Measurements from ENCODE around the gene RIPOR3. TPM values are rescaled to one million over a fixed set of nuclear protein-coding genes. Genes with fewer than 3 reads are reported as not detected.
"Not testable (repeated sequence)": the region's sequence is repeated elsewhere in the genome, so short reads cannot be mapped to it uniquely, and the experiment has no call there.

RIPOR3 gene
- total RNA-seq, 1 experiment from 2014 or later: 0.40 TPM

DNA sequence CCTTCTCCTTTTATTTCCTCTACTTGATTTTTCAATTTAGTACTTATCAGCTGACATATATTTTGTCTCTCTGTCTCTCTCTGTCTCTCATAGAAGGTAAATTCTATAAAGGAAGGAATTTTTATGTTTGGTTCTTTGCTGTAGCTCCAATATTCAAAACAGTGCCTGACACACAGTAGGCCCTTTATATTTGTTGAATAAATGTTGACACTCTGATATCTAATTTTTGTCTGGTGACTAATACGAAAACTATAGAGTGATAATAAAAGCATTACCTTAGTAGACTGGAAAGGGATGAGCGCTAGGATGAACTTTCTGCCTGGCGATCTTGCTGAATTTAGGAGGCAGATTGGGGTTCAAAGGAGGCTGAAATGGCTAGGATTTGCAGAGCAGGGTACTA is 138.4 kb downstream of the RIPOR3 start:
- DNase-seq (ENCODE audit: low read depth): no peak

DNA sequence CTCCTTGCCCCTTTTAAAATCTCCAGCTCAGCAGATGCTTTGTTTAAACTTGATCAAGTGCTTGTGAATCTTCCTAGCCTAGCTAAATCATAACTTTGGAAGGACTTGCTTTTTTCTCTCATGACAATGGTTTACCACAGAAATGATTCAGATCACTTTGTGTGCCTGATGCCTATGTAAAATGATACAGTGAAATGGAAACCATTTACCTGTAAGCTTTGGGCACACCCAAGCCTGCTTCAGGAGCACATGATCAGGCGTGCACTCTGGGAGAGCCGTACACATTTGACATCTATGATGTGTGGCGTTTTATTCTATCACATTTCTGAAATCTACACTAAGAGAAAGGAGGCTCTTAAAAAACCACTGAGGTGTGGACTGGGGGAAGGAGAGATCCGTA is 140.1 kb downstream of the RIPOR3 start:
- DNase-seq (ENCODE audit: low read depth): no peak

DNA sequence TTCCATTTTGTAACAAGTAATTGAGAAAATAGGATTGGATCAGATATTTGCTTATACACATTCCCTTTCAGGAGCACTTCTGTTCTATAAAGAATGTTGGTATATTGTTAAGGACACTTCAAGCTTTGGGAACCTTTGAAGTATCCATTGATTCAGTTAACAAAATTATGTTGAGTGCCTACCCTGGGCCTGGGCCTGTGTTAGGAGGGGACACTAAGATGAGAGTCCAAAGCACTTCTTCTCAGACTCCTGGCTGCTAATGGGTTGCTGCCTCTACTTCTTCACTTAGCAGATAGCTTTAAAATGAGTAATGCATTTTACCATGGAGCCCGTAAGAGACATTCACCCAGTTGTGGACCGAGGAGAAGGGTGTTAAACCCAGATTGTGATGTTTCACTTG is 140.8 kb downstream of the RIPOR3 start:
- no peak for DNase-seq (ENCODE audit: low read depth)

DNA sequence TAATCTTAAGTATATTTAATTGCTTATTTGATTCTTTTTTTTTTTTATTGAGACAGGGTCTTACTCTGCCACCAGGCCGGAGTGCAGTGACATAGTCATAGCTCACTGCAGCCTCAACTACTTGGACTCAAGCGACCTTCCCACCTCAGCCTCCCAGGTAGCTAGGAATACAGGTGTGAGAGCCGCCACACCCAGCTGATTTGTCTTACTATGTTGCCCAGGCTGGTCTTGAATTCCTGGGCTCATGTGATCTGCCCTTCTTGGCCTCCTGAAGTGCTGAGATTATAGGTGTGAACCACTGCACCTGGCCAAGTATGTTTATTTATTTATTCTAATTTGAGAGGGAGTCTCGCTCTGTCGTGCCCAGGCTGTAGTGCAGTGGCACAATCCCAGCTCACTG is 142.9 kb downstream of the RIPOR3 start:
- no peak for DNase-seq (ENCODE audit: low read depth)

DNA sequence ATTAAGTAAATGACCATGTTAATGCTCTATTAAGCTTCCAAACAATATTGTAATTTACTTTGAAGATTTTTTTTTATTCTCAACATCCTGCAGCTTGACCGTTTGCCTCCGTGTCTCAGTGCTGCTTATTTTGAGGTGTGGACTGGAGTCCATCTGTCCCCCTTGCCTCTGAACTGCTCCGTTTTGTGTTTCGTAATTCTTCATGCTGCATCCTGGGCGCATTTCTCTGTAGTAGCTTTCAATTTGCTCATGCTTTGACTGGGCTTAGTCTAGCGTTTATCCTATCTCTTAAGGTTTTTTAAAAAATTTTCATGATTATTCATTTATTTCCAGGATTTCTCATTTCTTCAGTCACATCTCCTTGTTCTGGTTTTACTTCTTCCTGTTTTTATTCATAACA is 143.4 kb downstream of the RIPOR3 start:
- DNase-seq (ENCODE audit: low read depth): no peak

DNA sequence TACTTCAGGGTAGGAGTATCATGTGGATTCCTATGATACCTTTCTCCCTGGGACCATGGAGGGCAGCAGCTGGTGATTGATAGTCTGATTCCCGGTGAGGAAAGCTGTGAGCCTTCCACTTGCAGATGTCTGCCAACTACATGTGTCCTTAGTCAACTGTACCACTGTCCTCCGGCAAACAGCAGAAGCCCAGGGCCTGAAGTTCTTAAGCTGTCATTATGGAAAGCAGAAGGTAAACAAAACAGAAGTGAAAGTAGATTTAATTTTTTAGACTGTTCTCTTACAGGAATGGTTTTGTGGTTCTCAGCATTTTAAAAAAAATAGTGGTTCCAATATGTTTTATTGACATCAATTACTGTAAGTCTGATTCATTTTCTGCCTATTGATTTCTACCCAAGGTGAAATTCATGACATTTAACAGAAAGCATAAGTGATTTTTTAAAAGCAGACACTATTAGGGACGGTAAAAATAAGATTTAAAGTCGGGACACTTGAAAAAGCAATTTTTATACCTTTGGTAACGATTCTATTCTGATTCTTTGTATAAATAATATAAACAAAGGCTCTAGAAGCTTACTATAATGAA is 144.5 kb downstream of the RIPOR3 start:
- no peak for DNase-seq (ENCODE audit: low read depth)

DNA sequence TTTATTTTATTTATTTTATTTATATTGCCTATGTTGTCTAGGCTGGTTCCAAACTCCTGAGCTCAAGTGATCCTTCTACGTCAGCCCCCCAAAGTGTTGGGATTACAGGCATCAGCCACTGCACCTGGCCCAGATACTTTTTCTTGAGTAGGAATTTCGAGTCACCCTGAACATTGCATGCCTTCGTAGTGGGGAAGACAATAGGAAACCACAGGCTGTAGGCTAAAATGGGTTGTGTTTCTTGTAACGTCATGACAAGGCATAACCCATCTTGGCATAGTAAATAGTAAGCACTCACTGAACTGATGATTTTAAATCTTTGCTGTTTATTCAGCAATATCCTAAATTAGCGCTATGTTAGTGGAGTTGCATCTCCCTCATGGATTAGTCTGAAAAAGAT is 146.2 kb downstream of the RIPOR3 start:
- DNase-seq (ENCODE audit: low read depth): no peak

DNA sequence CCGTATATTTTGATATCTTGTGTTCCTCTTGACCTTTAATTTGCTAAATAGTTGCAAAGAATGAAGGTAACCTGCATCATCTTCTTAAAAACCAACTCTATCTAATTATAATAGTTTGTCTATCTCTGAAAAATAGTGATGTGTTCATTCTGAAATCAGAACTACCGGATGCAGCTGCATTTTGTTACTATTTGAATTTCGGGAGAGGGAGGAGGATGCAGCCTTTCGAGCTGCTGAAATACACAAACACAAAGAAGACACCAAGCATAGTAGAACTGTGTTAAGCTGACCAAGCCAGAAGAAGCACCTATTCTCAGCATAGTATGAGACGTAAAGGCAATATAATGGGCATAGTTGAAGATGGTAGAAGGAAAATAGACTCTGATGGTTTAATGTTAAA is 148.0 kb downstream of the RIPOR3 start:
- DNase-seq (ENCODE audit: low read depth): no peak

DNA sequence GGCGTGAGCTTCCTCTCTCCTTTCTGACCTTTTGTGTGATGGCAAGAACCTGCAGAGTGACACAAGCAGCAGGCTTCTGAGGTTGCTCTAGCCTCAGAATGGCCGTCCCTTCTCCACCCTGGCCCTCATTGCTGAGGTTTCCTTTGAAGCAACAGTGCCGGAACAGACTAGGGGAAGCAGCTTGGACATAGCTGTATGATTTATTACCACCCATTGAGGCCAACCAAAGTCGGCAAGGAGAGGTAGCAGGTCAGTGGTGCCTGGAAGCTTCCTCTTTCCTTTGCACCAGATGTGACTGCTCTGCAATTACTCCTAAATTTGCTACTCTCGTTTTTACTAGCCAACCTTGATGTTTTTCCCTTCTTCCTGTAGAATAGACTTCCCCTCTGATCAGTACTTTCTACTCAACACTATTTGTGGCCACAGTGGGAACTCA is 149.7 kb downstream of the RIPOR3 start:
- DNase-seq (ENCODE audit: low read depth): no peak

DNA sequence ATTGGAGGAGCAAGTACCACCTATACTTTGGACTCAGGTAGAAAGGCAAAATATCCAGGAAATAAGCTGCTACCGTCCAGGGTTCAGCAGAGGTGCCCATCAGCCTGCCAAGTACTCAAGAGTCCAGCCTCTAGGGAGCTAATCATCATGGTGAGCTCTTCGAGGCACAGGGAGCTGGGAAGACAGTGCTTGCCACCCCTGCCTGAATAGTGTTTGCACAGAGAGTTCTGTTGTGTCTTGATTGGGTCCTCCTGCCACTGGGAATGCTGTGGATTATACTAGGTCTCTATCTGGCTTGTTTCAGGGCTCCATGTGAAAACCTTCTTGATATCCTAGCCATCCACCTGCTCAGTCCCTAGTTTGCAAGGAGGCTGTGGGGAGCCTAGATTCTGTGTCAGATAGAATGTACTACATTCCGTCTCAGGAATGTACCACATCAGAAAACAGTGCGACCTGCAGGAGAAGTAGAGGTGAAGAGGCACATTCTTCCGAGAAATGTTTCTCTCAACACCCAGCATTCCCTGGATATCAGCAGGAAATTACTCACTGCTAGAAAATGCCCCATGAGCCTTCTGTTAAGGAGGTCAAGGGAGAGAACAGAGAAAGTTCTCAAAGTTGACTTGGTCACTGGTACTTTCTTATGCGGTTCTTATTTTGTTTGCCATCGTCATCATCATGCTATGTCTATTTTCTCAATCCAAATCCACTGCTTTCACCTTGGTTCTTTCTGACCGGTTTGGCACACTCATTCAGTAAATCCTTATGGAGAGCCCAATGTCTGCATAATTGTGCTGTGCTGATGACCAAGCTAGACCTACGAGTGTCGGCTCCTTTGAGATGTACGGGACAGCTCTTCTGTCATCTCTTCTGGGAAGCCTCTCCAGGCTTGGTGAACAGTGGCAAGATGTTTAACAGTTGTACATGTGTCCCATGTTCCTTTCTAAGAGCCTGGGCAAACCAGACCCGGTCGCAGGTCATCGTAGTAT is 150.4 kb downstream of the RIPOR3 start:
- peak; percentile 63 for DNase-seq (ENCODE audit: low read depth)

DNA sequence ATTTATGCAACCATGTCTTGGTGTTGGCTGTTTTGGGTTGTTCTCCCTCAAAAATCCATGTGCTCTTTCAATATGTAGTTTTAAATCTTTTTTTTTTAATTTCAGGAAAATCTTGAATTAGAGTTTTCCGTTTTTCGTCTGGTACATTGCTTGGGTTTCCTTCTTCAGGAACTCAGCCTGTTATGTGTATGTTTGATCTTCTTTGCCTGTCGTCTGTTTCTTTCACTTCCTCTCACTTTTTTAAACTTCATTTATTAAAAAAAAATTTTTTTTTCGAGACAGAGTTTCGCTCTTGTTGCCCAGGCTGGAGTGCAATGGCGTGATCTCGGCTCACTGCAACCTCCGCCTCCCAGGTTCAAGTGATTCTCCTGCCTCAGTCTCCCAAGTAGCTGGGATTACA is 151.5 kb downstream of the RIPOR3 start:
- not testable (repeated sequence) for DNase-seq (ENCODE audit: low read depth)

DNA sequence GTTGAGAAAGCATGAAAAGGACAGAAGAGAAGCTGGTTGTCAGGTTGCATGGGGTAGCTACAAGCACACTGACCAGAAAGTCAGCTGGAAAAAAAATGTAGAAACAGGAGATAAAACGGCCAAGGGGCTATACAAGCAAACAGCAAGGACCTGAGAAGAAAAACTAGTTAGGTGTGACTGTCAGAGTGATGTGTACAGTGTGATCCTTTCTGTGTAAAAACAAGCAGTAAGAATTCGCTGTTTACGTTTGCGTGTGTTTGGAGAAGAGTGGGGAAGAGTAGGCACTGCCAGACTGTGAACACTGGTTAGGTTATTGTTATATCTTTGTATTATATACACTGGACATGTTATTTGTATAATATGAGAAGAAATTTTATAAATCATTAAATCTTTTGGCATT is 153.1 kb downstream of the RIPOR3 start:
- no peak for DNase-seq (ENCODE audit: low read depth)

DNA sequence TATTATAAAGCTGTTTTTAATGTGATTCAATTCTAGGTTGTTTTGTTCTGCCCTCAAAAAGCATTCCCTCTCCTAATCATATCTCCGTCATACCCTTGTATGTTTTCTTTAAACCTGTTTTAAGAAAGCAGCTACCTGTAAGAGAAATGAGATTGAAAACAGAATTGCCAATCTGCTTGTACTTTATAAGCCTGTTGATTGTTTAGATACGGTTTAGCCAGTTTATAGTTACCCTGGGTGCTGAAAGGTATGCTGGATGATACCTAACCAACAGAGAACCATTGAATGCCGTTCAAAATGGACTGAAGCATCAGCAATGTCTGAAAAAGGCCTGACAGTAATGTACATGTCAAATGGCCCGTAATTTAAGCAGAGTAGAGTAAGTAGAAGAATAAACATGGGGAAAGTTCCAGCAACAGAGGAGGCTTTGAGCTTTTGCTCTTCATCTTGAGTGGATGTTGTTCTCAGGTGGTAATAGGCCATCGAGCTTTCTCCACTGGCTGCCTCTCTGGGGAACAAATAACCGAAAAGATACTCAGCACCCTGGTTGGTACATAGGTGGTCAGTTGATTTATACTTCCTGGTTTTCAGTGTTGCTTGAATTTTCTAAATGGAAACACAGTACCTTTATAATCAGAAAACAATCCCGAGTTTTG is 153.7 kb downstream of the RIPOR3 start:
- DNase-seq (ENCODE audit: low read depth): no peak

DNA sequence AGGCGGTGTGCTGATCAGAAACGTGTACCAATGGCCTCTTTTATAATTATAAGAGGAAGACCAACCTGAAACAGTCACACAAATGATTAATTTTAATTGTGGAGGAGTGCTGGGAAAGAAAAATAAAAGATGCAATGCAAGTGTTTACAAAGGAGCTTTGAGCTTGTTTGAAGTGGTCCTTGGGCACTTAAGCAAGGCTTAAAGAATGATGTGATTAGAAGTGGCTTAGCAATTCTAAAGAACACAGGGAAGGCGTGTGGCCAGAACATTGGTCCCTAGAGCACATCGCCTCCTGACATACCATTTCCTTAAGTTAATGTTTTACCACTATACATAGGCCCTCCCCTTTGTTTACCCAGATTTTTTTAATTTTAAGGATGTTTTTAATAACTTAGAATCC is 155.0 kb downstream of the RIPOR3 start:
- no peak for DNase-seq (ENCODE audit: low read depth)

Other genes starting within 250 kb of the RIPOR3 start
- 32.2 and 33.4 TPM in 2 replicates for gene PTPN1, start 181.2 kb downstream of the RIPOR3 start, total RNA-seq (2014; rRNA removed; shearing (Covaris generic))
- gene PARD6B, start 40.0 kb upstream of the RIPOR3 start, total RNA-seq (2014; rRNA removed; shearing (Covaris generic)): 5.2 and 26.0 TPM in 2 replicates
- 10.9 and 16.1 TPM in 2 replicates for gene BCAS4, start 103.5 kb upstream of the RIPOR3 start, total RNA-seq (2014; rRNA removed; shearing (Covaris generic))
- 14.7 and 15.1 TPM in 2 replicates for gene ADNP, start 239.9 kb upstream of the RIPOR3 start, total RNA-seq (2014; rRNA removed; shearing (Covaris generic))